HG03521 (cell line): ENCODE data around the gene LEKR1.

ENCODE experiments used
- ATAC-seq: cut with Tn5 transposase; IDR thresholded peaks from one replicate; pipeline ENCODE4 v1.9.1; 2021; ENCODE audit warnings: mild to moderate bottlenecking, moderate library complexity; ENCODE audit not compliant: unreplicated experiment

LEKR1 gene

DNA sequence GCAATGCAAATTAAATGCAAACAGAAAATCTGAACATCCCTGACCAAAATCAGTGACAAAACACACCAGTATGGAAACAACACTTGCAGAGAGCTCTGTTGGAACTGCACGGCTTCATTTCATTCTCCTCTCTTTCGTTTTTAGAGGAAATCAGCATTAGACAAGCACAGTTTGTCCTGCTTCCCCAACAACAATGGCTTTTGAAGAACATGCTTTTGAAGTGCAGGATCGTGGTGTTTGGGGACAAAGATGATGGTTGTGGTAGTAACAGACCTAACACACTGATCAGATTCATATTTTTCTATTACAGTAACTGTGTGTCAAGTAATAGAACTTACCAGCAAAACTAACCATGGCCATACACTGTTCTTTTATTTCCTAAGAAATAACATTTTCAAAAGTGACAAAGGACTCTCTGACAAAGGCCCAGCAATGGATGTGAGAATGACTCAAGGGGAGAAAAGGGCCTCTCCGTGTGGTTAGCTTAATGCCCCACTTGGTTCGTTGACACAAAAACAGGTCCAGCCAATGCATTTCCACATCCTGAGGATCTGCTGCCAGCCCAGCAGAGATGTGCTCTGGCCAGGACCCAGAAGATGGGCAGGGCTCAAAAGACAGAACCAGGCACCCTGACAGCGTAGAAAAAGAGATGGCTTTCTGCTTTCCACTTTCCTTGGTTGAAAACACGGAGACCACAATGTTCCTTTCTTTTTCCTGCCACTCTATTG is 249.7 kb downstream of the LEKR1 start:
- ATAC-seq, result no peak

DNA sequence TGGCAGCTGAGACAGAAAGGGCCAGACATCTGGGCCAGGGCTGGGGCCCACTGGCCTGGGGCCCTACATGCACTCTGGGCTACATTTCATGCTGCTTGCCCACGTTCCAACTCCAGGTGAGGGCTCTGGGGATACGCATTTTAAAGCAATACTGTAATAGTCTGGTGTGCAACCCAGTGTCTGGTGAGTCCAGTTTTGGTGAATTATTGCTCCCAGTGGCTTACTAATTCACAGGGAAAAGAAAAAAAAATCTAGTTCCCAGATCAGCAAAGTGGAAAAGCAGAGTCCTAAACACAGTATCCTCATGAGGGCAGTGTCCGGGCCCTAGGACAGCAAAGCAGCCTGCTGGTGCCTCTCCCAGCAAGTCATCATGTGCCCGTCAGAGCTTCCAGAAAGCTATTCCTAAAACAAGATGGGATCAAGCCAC is 251.4 kb downstream of the LEKR1 start:
- ATAC-seq, result no peak

DNA sequence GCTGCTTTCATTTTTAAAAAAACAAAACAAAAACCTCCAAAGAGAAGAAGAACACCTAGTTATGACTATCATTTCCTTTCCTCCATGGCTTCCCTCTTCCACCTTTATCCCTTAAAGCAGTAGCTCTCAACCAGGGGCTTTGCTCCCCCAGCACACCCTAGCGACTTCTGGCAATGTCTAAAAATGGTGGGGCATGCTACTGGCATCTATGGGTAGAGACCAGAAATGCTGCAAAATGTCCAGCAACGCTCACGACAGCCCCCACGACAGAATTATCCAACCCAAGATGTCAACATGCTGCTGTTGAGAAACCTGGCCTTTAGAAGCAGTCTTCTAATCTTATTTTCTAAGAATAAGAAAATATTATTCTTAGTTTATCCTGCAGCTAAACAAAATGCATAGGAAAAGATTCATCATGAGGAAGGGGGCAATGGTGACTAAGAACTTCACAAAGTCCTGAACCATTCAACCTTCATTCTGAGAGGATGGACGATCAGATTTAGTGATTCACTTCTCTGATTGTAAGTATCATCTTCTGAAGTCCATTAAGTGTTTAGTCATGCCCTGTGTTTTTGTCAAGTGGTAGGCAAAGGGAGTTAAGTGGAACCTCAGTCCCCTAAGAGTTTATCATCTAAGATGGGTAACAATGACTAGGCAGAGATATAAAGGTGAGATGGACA is 252.1 kb downstream of the LEKR1 start:
- no peak for ATAC-seq

DNA sequence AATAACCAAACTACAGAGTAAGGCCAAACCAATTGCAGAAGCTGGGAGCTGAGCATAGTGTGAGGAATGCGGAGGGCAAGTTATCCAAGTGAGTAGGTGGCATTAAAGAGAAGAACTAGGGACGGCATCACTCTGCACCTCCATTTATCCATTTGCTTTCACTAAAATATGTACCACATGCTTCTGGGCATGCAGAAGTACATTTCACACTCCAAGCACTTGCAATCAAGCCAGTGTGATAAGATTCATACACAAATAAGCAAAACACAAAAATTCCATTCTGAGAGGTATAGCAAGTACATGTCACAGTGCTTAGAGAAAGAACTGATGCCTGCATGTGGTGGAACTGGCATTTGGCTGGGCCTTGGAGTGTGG is 252.6 kb downstream of the LEKR1 start:
- ATAC-seq, result no peak

DNA sequence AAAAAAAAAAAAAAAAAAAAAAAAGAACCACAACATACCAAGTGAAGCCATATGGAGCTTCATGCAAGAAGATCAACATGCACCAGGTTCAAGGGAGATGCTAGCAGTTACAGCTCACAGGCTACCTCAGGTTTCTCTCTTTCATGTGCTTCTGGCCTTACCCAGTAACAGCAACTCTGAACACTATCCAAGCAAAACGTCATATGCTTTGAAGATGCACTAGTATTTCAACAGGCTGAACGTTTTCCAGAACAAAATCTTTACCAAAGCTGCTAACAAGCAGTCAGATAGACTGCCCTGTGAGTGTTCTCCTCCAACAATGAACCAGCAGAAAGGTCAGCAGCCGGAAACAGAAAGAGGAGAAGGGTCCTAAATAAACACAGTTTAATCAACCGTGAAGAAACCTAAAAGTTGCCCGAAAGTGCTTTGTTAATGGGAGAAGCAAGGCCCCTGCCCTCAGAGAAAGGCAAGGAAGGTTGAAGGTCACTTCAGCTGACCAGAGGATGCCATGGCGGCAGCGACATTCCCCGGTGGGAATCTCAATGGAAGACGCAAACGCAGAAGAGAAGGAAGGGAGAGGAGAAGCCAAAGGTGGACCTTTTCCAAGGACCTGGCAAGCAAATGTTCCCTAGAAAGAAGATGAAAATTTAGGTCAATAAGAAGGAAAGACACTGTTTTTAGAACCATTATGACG is 253.7 kb downstream of the LEKR1 start:
- no peak for ATAC-seq

DNA sequence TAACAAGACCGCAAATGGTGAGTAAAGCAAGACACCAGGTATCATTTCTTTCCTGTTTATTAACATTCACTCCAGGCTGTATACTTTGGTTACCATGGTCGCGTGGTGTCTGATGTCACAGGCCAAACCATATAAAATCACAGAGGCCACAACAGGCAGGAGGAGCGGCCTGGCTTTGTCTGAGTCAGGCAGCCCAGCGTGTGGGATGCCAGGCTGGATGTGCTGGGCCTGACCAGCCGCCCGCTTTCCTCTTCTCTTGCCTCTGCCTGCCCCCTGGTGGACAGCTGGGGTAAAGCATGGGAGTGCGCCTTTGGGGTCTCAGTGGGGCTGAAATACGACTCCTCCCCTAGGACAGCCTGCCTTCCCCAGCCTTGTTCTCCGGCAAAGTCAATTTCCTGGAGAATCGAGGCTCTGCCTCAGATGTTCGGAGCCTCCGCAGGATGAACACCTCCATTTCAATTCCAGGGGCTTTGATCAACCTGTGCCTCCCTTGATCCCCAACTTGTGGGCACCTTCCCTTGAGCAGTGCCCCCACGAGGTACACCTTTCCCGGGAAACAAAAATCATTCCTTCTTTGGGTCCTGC is 255.6 kb downstream of the LEKR1 start:
- peak; percentile 72 for ATAC-seq

DNA sequence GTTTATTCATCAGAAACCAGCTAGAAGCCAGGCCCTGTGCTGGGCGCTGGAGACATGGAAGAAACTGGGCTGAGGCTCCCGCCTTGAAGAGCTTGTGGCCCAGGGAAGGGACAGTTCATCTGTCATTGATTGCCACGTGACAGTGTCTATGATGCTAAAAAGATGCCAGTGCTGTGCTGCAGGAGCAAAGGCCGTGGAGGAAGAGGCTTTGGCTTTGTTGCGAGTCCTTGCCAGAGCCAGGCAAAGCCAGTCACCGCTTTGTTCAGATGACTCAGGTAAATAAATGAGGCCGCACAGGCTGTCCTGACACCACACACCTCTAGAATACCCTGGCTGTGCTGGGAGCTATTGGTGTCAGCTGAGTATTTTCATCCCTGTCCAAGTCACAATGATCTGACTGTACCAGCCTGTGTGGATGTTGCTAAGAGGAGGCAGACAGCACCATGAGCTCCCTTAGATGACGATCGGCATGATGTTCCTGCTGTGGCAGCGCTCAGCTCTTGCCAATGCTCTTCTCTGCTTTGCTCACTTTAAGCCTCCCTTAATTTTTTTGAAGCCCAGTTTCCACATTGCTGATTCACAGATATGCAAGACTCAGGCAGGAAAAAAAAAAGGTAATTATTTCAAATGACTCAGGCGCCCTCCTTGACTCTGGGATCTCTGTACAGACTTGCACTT is 256.3 kb downstream of the LEKR1 start:
- ATAC-seq, result no peak

DNA sequence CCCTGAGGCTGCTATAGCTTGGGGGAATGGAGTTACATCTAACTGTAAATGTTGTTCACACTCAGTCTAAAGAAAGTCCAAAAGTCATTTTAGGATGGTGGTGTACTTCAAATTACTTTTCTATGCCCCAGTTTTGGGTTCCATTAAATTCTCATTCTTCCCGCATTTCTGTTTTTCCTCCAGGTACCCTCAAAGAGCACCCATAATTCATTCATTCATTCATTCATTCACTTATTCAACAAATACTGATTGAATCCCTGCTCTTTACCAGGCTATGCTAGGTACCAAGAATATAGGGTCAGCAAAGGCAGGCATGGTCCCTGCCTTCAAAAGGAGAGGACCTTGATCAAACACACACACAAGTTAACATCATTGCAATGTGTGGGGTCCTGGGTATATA is 257.7 kb downstream of the LEKR1 start:
- no peak for ATAC-seq

DNA sequence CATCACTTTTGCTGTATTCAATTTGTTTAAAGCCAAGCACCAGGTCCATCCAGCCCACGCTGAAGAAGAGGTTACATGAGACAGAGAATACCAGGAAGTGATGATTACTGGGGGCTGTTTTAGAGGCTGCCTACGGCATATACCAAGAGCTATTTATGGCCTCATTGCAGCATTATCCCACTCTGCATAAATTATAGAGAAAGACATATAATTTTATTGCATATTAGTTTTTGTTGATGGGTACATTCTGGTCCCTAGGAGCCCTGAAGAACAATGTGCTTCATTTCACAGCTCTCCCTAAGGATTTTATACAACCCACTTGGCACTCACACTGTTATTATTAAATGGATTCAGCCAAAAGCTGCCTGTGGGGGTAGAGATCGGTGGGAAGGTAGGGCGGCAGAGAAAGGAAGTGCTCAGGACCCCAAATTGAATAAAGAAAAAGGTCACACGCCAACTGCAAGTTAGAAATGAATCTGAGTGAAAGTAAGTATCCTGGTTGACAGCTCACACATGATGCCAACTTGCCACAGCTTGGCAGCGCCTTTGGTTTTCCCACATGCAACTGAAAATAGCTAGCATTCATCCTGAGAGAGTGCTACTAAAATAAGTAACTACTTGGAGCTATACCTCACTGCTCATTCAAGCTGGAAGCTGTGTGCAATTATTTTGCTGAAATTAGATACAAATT is 260.1 kb downstream of the LEKR1 start:
- no peak for ATAC-seq

DNA sequence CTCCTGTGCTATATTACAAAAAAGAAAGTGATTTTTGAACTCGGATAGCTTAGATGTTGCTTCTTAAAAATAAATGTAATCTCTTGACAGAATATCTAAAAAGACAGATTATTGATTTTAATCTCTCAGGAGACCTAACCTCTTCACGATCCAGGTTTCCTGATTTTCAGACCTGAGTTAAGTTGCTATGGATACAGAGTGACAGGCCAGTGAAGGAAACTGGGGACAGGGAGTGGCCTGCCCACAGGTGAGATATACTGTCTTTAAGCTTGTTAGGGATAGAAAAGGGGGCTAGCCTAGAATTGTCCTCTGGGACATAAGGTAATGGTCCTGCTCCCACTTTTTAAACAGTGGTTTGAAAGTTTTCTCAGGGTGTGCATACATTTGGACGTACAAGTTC is 260.6 kb downstream of the LEKR1 start:
- ATAC-seq, result no peak

DNA sequence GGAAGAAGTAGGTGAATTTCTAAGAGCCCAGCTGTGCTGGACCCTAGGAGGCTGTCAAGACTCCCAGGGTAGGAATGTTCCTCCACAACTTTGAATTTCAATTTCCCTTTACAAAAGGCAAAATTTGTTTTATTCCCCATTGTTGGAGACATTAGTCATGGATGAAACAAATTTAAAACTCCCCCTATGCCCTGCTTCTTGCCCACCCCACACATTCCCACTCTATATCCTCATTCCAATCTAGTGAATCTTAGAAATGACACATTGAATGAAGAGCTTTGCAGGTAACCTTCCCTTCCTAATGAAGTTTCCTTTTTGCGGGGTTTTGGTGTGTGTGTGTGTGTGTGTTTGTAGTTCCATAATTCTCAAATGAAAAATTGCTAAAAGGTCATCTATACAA is 261.2 kb downstream of the LEKR1 start:
- no peak for ATAC-seq

DNA sequence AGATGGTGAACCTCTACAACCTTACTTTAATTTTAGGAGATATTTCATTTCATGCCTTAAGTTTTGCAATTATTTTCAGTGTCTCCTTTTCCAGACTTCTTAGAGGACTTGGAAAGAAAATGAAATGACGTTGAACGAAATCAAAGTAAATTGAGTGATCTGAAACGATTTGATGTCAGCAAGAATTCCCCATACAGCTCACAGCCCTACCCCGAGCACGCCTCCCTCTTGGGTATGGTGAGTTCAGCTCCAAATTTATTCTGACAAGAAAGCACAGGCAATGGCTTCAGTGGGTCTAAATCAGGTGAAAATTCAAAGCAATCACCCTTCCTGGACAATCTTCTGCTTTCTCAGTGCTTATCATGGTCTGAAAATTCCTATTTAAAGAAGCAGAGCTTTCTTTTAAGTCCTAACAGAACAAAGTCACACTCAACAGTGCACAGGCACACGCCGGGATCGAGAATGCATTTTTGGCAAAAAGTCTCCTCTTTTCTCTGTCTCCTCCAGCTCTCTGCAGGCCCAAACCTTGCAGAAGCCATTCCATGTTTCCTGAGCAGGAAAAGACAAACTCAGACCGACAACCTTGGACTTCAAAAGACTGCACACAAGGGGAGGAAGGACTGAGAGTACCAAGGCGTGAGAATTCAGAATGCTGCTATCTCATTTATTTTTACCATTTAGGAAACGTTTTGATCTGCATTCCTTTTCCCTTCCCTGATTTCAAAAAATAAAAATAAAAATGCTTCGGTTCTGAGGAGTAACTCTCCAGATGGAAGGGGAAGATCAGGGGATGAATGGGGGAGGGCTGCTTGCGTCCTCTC is 261.8 kb downstream of the LEKR1 start:
- no peak for ATAC-seq

DNA sequence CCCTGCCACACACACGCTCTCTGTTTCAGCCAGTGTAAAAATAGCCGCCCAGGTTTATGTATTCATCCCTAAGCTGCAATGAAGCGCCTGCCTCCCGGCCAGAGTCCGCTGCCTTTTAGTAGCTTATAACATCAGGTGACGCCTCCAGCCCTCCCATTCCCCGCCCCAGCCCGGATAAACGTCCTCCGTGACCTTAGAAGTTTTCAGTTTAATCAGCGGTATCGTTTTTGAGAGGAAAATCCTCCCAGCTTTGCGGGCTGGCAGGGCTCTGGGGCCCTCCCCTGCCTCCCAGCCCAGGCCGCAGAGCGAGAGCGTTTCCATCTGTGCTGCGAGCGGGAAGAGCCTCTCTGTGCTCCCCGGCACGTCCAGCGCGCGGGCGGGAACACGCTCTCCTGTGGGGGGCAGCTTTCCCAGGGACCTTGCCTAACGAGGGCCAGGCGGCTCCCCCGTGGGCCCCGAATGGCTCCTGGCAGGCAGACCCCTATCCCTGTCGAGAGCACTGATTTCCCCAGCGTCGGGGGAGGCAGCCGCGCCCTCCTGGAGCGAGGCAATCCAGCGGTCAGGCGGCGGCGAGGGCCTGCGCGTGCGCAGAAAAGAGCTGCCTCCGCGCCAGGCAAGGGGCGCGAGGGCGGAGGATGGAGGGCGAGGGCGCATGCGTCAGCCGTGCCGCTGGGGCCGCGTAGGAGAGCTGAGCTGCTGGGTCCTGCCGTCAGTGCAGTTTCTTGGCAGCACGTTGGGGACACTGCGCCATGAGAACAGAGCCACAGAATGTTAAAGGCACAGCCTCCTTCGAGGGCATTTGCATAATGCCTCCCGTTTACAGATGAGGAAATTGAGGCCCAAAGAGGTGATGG is 262.7 kb downstream of the LEKR1 start:
- ATAC-seq, result peak; percentile 74

DNA sequence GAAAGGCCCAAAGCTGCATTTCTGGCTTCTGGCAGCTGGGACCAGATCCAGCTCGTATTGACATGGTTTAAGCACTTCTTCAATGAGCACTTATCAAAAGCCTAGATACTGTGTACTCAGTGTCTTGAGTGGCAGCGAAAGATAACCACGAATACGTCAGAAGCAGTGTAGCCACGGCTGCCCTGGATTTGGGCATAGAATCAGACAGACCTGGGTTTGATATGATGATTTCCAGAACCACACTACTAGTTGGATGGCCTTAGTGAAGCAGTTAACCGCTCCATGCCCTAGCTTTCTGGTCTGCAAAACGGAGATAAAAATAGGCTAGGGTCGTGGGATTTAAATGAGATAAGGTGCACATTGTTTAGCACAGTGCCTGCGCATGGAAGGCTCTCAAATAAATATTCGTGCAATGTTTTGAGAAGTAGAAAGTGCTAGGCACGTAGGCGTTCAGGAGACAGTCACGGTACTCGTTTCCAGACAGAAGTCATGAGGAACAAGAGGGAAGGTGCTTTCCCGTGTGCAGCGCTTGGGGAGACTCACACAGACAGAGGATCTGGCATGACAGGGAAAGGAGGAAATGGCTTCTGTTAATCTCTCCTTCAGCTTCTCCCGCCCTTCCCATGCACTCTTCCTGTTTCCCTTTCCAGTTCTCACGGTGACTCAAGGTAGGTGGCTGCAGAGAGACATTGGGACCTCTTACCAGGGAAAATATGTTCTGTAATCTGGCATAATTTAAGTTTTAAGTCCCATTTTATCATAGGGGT is 263.5 kb downstream of the LEKR1 start:
- peak; percentile 12 for ATAC-seq

DNA sequence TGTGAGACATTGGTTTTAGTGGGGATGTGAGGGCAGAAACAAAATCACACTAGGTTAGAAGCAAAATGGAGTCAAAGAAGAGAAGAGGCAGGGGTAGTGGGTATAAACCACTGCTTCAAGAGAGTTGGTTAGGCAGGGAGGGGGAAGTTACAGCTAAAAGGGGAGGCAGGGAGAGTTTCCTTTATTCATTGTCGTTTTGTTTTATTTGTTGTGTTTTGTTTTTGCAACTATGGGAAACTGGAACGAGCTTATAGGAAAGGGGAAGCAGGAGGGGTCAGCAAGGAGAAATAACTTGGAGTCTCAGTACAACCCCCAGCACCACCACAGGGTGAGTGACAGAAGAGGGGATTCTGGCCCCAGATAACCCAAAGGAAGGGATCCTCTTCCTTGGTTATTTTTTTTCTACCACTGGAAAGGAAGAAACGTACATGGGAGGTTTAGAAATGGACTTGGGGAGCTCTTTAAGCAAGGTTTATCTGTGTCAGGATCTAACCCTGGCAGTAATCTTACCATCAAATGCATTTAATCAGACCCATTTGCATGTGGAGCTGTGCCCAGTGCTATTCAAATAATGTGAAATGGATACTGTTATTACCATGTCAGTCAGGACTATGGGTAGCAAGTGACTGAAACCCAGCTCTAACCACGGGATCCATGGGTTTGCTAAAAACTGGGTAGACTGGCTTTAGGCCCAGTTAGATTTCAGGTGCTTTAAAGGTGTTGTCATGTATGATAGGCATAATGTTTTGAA is 265.1 kb downstream of the LEKR1 start:
- ATAC-seq, result no peak

DNA sequence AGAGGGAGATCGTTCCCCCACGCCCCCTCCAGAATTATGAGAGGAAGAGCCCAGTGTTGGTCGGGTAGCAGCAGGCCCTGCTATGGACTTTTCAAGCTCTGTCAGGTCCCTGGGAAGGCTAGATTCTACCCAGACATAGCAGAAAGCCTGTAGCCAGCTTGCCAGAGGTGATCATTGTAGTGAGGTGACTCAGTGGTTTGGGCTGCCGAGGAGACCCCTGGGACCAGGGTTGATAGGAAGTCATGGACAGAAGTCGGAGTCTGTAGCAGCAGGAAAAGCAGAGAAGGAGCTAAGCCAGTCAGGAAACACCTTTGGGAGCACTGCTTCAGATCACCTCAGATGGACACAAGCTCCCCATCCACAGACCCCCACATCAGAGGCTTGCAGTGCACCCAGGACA is 266.1 kb downstream of the LEKR1 start:
- ATAC-seq, result no peak

DNA sequence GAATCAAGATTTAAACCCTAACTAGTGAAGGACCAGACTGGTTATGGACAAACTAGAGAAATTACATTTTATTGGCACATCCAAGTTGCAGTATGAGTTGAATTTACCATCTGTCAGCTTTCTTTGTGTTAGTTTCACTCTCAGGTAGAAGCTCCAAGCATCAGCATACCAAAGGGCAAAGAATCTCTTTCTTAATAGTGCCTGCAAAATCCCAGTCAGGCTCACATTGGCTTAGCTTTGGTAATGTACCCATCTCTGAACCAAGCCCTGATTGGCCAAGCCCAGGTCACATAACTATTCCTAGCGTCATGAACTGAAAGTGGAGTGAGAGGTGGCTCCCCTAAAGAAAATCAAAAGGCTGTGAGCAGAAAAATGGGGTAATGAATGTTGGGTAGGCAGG is 266.9 kb downstream of the LEKR1 start:
- no peak for ATAC-seq
